Activated CD4-positive, alpha-beta T cell treated with anti-CD3 and anti-CD28 coated beads for 1 hour (primary cell): ENCODE results near the gene LCE1C.

Source experiments
- DNase-seq: peaks from one replicate; pipeline ENCODE4 v3.0.0-alpha.2; 2020

LCE1C gene

DNA sequence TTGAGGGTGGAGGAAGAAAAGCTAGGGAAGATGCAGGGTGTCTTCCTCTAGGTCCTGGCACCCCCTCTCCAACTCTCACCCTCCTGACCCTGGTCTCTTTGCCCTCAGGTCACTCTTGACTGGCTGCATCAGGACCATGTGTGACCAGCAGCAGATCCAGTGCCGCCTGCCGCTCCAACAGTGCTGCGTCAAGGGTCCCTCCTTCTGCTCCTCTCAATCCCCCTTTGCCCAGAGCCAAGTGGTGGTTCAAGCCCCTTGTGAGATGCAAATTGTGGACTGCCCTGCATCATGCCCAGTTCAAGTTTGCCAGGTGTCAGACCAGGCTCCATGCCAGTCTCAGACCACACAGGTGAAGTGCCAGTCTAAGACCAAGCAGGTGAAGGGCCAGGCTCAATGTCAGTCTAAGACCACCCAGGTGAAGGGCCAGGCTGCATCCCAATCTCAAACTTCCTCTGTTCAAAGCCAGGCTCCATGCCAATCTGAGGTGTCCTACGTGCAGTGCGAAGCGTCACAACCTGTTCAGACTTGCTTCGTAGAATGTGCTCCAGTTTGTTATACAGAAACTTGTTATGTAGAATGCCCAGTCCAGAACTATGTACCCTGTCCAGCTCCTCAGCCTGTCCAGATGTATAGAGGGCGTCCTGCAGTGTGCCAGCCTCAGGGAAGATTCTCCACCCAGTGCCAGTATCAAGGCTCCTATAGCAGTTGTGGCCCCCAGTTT, 46.8 kb downstream of the LCE1C start:
- DNase-seq: no peak

DNA sequence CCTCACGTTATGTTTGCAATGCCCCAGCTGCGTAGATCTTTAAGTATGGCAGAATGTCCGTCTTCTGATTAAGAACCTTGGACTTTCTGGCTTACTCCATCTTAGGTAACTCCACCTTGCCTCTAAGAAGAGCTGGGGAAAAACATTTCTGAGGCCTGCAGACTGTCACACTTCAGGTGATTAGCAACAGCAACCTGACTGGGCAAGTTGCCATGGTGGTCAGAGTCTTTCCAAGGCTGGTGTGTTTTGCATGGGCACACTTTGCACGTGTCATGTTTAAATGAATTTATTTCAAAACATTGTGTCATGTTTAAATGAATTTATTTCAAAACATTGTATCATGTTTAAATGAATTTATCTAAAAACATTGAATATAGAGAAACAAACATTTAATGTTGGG, 47.8 kb downstream of the LCE1C start:
- no peak for DNase-seq

DNA sequence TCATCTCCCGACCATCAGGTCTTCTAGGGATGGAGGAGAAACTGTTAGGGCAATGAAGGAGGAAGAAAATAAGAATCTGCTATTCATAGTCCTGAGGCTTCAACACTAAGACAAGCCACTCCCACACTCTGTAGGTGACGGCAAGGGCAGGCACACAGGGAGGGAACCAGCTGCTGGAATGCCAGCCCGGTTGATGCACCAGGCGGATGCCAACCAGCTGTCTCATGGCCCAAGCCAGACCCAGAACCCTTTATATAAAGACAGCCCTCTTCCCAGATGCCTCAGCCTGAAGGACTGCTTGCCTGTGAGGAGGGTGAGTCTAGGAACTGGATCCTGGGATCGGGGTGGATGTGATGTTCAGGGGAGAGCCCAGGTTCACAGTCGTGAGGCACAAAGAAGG, 48.7 kb downstream of the LCE1C start, which contains the start of gene KPRP:
Gene KPRP, plus strand, starts transcription at position 279 of the 400 bp plus-strand sequence. CDS start 1,564 bp downstream, outside the sequence.
- DNase-seq: no peak

DNA sequence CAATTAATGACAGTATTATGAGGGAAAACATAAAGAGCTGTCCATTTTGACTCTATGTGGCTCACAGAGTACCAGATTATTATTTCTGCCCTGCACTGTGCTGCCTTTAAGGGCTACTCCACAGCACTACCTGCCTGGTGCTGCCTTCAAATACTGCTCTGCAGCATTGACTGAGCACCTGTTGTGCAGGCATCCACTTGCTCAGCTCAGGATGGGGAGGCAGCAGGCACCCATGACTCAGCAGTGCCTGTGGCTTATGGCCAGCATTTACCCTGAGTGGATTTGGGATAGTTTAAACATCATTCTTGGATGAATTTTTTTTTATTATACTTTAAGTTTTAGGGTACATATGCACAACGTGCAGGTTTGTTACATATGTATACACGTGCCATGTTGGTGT, 49.6 kb downstream of the LCE1C start:
- no peak for DNase-seq
